HG02759 (cell line): ENCODE data around the gene NAXD.

ENCODE experiments used
- ATAC-seq: cut with Tn5 transposase; IDR thresholded peaks from one replicate; pipeline ENCODE4 v1.9.1; 2021; ENCODE audit warnings: mild to moderate bottlenecking, moderate library complexity; ENCODE audit not compliant: unreplicated experiment

NAXD gene

DNA sequence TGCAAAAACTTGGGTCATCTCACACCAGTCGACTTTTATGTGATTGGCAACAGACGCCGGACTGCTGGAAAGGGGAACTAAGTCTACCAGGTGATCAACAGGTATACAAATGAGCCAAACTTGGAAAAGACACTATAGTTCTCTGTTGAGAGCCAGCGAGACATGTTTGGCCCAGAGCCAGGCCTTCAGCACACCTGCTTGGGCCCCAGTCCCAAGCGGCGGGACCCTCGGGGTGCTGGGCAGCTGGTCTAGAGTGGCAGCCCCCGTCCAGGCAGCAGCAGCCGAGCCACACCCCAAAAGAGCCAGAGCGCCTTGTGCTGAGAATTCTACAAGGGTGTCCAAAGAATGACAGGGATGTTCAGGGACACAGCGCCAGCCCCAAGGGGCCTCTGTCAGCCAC is 28.0 kb downstream of the NAXD start:
- no peak for ATAC-seq

GRCh38 chr13:110643768-110644421 is 28.6 kb downstream of the NAXD start:
- ATAC-seq = no peak

DNA sequence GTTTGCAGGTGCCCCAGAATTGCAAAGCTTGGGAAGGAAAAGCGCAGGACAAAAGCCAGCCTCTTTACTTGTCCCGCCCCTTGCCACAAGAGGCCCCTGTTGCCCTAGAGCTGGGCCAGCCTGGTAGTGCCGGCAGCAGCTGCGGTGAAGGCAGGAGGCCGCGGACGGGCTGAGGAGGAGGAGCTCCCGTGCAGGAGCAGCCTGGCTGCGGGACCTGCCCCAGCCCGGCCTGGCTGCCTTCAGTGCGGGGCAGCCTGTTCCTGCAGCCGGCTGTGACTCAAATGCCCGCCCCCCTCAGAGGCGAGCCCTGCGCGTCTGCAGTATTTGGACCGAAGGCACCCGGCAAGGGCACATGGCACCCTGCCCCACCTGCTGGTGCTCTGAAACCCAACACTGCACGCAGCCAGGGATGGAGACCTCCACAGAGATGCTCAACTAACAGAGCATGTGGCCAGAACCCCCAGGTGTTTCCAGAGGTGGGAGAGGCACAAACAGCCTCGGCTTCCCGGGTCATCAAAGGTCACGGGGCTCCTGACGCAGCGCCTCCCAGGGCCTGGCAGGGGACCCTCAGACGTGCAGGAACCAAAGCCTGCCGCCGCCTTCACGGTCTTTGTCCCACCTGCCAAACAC is 29.7 kb downstream of the NAXD start:
- peak; percentile 87 for ATAC-seq

GRCh38 chr13:110645750-110646149 is 30.4 kb downstream of the NAXD start:
- no peak for ATAC-seq

DNA sequence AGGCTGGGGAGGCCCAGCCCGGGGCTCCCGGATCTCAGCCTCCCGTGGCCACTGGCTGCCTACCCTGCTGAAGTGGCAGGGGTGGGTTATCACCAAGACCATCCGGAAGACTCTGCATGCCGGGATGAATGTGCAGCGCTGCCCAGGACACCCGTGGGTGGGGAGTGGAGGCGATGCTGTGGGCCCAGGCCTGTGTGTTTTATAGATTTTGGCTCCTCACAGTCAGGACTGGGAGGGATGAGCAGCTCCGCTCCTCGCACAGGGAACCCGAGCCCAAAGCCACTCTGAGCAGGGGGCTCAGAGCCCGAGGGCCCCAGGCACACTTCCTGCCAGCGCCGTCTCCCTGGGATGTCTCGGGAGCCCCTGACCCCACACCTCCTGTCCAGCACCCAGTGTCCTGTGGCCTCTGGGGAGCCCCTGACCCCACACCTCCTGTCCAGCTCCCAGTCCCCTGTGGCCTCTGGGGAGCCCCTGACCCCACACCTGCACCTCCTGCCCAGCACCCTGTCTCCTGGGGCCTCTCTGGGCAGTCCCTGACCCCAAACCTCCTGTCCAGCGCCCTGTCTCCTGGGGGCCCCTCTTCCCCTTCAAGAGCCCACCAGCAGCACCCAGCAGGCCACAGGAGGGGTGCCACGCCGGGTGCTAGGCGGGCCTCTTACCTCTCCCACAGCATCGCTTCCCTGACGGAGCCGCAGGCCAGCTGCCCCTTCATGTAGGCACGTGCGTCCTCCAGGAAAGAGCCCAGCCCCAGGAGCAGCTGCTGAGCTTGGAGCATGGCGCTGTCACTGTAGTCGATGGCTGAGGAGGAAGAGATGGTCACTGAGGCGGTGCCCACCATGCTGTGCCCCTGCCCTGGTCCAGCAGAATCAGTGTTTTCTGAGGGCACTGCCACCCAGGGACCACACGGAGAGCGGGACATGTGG is 31.4 kb downstream of the NAXD start:
- no peak for ATAC-seq

- ATAC-seq = no peak
Observed at GRCh38 chr13:110647365-110647737, 32.0 kb downstream of the NAXD start.

DNA sequence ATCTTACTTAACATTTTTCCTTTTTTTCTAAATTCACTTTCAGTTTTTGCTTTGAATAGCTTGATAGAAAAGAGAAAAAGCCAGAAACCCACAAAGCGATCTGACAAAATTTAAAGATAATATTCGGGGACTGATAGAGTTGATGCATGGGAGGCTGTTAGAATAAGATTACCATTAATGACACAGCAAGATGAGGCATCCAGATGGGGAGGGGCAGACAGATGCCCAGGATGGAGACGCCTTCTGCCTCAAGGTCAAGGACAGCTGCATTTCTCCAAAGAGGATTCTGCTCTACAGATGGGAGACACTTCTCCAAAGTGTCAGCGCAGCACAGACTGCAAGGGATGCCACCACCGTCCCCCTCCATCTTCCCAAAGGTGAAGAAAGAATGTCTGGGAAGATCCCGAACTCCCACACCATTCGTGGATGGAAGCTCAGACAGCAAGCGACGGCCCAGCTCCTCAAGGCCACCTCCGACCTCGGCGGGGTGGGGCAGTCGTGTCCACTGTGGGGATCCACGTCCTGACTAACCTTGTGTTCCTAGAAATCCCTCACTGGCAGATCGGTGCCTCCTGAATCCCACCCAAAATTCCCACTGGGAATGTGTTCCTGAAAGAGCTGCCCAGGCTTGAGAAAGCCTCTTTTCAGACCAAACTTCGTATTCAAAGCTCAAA is 32.9 kb downstream of the NAXD start:
- ATAC-seq = no peak

- ATAC-seq = no peak
Observed at GRCh38 chr13:110648848-110649421, 33.6 kb downstream of the NAXD start.

- no peak for ATAC-seq
Observed at GRCh38 chr13:110649551-110649950, 34.2 kb downstream of the NAXD start.

- no peak for ATAC-seq
Observed at GRCh38 chr13:110650436-110650835, 35.1 kb downstream of the NAXD start.

DNA sequence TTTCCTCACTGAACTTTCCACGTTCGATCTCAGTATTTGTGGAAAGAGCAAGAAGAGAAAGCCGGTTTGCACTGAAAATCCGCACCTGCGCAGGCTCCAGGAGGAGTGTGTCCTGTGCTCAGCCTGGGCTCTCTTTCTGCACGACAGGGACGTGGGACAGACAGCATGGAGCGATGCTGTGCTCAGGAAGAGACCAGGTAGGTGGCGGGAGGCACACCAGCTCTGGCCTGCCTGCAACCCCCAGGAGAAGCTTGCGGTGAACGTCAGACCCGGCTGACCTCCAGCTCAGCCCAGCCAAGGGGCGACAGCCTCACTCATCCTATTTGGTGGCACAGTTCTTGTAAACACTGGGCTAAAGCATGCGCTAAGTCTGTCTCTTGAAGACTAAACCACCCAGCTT is 35.9 kb downstream of the NAXD start:
- no peak for ATAC-seq

DNA sequence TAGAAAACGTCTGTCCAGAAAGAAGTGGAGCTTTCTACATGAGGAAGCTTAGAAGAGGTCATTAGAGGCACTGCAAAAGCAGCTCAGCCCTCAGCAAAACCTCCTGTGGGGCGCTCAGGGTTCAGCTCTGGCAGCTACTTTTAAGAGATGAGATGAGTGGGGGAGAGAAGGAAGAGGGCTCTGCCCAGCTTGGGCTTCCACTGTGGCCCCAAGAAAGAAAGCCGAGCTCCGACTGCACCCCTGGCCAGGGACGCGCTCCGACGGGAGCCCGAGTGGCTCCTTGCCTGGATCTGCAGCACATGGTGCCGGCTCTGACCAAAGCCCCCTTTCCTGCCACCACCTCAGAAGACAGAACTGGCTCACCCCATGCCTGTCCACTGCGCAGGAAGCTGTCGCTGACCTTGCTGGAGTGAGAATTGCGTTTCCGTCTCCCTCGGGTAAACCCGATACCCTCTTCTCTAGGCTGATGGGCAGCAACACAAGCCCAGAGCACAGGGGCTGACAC is 36.4 kb downstream of the NAXD start:
- no peak for ATAC-seq

DNA sequence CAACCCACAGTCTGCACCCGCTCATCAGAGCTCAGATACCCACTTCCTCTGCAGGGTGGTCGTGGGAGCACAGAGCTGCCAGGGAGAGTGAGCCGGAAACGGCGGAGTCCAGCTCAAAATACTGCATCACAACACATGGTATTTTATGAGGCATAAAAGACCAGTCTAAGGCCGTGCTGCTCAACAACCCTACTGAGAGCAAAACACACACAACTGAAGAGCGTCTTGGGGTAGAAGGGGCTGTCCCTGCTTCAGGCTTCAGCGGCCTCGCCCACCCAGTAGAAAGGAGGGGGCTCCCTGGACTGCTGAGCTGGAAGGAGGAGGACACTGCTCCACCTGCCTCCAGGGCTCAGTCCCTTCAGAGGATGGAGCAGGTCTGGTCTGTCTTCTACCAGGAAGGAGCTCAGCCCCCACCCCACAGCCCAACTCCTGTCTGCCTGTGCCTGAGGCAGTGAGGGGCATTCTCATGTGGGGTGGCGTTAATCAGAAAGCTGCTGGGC is 36.9 kb downstream of the NAXD start:
- no peak for ATAC-seq

DNA sequence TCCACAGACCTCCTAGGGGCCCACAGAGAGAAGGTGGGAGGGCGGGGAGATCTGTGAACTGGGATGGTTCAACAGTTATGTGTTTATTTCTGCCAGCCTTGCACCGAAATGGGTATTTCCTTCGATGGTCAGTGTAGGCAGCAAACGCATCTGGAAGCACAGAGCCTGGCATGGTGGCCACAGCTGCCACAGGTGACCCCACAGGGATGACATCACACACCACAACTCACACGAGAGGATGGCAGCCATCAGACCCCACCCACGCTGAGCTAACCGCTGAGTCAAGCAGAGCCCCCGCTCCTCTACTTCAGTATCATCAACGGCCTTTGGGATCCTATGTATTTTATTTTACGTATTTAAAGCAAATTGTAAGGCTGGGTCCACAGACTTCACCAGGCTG is 37.4 kb downstream of the NAXD start:
- no peak for ATAC-seq

GRCh38 chr13:110653271-110653670 is 37.9 kb downstream of the NAXD start:
- ATAC-seq = no peak

DNA sequence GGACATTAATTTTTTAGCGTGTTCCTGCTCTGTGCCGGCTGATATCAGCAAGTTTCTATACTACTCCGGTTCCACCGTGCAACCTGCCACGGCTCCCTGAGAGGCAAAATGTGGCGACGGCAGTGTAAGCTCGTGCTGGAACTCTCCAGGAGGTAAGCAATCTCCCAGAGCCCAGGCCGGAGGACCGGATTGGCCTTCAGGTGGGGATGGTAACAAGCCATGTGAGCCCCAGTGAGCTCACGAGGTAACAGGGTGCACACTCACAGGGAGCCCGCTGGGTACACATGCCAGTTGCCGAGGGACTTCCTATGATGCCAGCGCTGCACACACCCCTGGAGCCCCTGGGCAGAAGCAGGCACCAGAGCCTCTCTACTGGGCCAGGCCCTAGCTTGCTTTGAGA is 38.5 kb downstream of the NAXD start:
- ATAC-seq = no peak

GRCh38 chr13:110657196-110657595 is 41.9 kb downstream of the NAXD start:
- ATAC-seq = no peak

DNA sequence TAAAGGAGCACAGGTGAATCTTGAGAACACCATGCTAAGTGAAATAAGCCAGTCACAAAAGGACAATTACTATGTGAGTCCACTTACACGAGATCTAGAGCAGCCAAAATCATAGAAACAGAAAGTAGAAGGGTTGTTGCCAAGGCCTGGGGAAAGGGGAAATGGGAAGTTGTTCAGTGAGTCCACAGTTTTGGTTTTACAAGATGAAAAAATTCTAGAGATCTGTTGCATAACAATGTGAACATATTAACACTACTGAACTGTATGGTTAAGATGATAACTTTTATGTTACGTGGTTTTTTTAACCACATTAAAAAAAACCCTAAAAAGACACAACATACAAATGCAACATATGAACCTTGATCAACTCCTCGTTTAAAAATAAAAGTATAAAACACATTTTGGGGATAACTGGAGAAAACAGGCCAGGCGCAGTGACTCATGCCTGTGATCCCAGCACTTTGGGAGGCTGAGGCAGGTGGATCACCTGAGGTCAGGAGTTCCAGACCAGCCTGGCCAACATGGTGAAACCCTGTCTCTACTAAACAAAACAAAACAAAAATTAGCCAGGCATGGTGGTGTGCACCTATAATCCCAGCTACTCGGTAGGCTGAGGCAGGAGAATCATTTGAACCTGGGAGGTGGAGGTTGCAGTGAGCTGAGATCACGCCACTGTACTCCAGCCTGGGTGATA is 43.0 kb downstream of the NAXD start:
- peak; percentile 89 for ATAC-seq

DNA sequence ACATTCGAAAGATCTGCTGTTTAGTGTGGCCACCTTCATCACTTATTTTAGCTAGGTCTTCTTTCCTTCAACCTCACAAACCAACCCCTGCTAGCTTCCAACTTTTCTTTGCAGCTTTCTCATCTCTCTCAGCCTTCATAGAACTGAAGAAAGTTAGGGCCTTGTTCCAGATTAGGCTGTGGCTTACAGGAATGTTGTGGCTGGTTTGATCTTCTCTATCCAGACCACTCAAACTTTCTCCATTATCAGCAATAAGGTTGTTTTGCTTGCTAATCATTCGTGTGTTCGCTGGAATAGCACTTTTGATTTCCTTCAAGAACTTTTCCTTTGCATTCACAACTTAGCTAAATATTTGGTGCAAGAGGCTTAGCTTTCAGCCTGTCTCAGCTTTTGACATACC is 45.9 kb downstream of the NAXD start:
- no peak for ATAC-seq

DNA sequence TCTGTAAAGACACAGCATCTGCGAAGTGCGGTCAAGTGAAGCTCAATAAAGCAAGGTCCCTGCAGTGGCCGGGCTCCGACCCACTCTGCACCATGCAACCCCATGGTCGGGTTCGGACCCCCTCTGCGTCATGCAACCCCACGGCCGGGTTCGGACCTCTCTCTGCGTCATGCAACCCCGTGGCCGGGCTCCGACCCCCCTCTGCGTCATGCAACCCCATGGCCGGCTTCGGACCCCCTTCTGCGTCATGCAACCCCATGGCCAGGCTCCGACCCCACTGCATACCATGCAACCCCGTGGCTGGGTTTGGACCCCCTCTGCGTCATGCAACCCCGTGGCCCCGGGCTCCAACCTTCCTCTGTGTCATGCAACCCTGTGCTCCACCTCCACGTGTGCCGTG is 46.7 kb downstream of the NAXD start:
- ATAC-seq = no peak
